Measurements from ENCODE around the gene ROPN1. TPM values are rescaled to one million over a fixed set of nuclear protein-coding genes. Genes with fewer than 3 reads are reported as not detected.
"Not testable (repeated sequence)": the region's sequence is repeated elsewhere in the genome, so short reads cannot be mapped to it uniquely, and the experiment has no call there.

The ROPN1 gene
- total and polyA plus RNA-seq, 2 experiments from 2014 or later = 0.11 TPM; not detected in 1

GRCh38 chr3:123984350-123984749 lies 7.6 kb downstream of the ROPN1 start:
- H4K20me1 ChIP-seq (replicated peaks; ENCODE audit: insufficient read depth) = no peaks in the 10 kb centered on the region
- H3K27me3 ChIP-seq (ENCODE audit: insufficient read depth) = peaks cover 13% of the 10 kb centered on the region
- TF ChIP-seq ZNF331 (CRISPR knock-in tag; IDR thresholded peaks at IDR 0.05; ENCODE audit: low read depth) (no peak), EZH2 (IDR thresholded peaks at IDR 0.05; ENCODE audit: low read depth, unreplicated experiment) (no peak), ETS1 (IDR thresholded peaks at IDR 0.05) (no peak)
- no peaks in the 10 kb centered on the region; the same call in 1 of the 2 replicates for H3K4me1 ChIP-seq (ENCODE audit: insufficient read depth)
- H2AFZ ChIP-seq = 0 out of 2 replicates have a peak overlapping the region, but pooled peaks have one; percentile 54
- no peak for ATAC-seq
- H3K4me2 ChIP-seq = no peak overlapping the region
- H3K9me3 Mint-ChIP-seq = no peaks in the 10 kb centered on the region
- no peak for DNase-seq (ENCODE audit: low spot score)
- H3K27me3 Mint-ChIP-seq (ENCODE audit: insufficient read depth, low read depth, poor library complexity) = peaks cover 2% of the 10 kb centered on the region
- no peaks in the 10 kb centered on the region for H3K79me2 ChIP-seq (replicated peaks; ENCODE audit: insufficient read depth)
- H3K4me3 Mint-ChIP-seq = no peak overlapping the region
- H3K4me3 ChIP-seq = no peak overlapping the region
- H3K4me1 Mint-ChIP-seq = peaks cover 2% of the 10 kb centered on the region; the same call in 1 of the 3 replicates
- no peaks in the 10 kb centered on the region for H3K9me2 ChIP-seq (ENCODE audit: insufficient read depth)
- H3K27ac Mint-ChIP-seq = no peak overlapping the region
- H3F3A ChIP-seq (replicated peaks; ENCODE audit: low read depth) = no peaks in the 10 kb centered on the region
- H3K36me3 Mint-ChIP-seq (ENCODE audit: low read depth) = no peaks in the 10 kb centered on the region
- H3K36me3 ChIP-seq (ENCODE audit: insufficient read depth) = no peaks in the 10 kb centered on the region
- no peak overlapping the region for H3K27ac ChIP-seq (ENCODE audit: low read depth)

GRCh38 chr3:123981317-123981716 lies 10.6 kb downstream of the ROPN1 start:
- not testable (repeated sequence) for H3K4me1 Mint-ChIP-seq; H3K4me3 Mint-ChIP-seq; H3K27me3 ChIP-seq (ENCODE audit: insufficient read depth); H3K9me3 Mint-ChIP-seq; H3K27me3 Mint-ChIP-seq (ENCODE audit: insufficient read depth, low read depth, poor library complexity); H4K20me1 ChIP-seq (replicated peaks; ENCODE audit: insufficient read depth); H3K4me1 ChIP-seq (ENCODE audit: insufficient read depth); H3K4me3 ChIP-seq; H3K27ac Mint-ChIP-seq; H3K27ac ChIP-seq (ENCODE audit: low read depth); H3K36me3 ChIP-seq (ENCODE audit: insufficient read depth); H3K9me2 ChIP-seq (ENCODE audit: insufficient read depth); H3F3A ChIP-seq (replicated peaks; ENCODE audit: low read depth); H3K79me2 ChIP-seq (replicated peaks; ENCODE audit: insufficient read depth); H3K36me3 Mint-ChIP-seq (ENCODE audit: low read depth)
- H3K4me2 ChIP-seq = 0 out of 2 replicates have a peak overlapping the region, but pooled peaks have one; percentile 1
- peak; percentile 35 for DNase-seq (ENCODE audit: low spot score)
- ATAC-seq = peak; percentile 72
- 0 out of 2 replicates have a peak overlapping the region, but pooled peaks have one; percentile 14 for H2AFZ ChIP-seq

GRCh38 chr3:123980539-123980938 lies 11.4 kb downstream of the ROPN1 start:
- Histone ChIP-seq H3K4me2 (peak overlapping the region; percentile 89), H2AFZ (peak overlapping the region; percentile 93)
- H3K27me3 Mint-ChIP-seq (ENCODE audit: insufficient read depth, low read depth, poor library complexity) = peaks cover 2% of the 10 kb centered on the region
- TF ChIP-seq JUNB (IDR thresholded peaks at IDR 0.05; ENCODE audit: unreplicated experiment) (no peak), ETS1 (IDR thresholded peaks at IDR 0.05) (no peak), EZH2phosphoT487 (IDR thresholded peaks at IDR 0.05; ENCODE audit: unreplicated experiment) (no peak), EZH2 (IDR thresholded peaks at IDR 0.05; ENCODE audit: low read depth, unreplicated experiment) (no peak), ZNF331 (CRISPR knock-in tag; IDR thresholded peaks at IDR 0.05; ENCODE audit: low read depth) (no peak), ZNF114 (CRISPR knock-in tag; IDR thresholded peaks at IDR 0.05) (no peak), NANOG (IDR thresholded peaks at IDR 0.05; ENCODE audit: borderline replicate concordance) (no peak), CREB1 (CRISPR knock-in tag; IDR thresholded peaks at IDR 0.05; ENCODE audit: low read depth) (no peak), STAT1 (IDR thresholded peaks at IDR 0.05; ENCODE audit: unreplicated experiment) (no peak), CTCF (conservative IDR thresholded peaks at IDR 0.05; ENCODE audit: low read depth in 2 of 2) (no peak), REST (IDR thresholded peaks at IDR 0.05; ENCODE audit: unreplicated experiment) (no peak)

More at GRCh38 chr3:123980539-123980938, 11.4 kb downstream of the ROPN1 start:
- ATAC-seq = no peak
- peaks cover 2% of the 10 kb centered on the region; the same call in 1 of the 3 replicates for H3K4me1 Mint-ChIP-seq
- Histone ChIP-seq H3K27ac (ENCODE audit: low read depth) (no peak overlapping the region), H4K20me1 (replicated peaks; ENCODE audit: insufficient read depth) (no peaks in the 10 kb centered on the region), H3K36me3 (ENCODE audit: insufficient read depth) (no peaks in the 10 kb centered on the region), H3K4me1 (ENCODE audit: insufficient read depth) (no peaks in the 10 kb centered on the region; the same call in 1 of the 2 replicates), H3K27me3 (ENCODE audit: insufficient read depth) (no peaks in the 10 kb centered on the region), H3K79me2 (replicated peaks; ENCODE audit: insufficient read depth) (no peaks in the 10 kb centered on the region), H3F3A (replicated peaks; ENCODE audit: low read depth) (no peaks in the 10 kb centered on the region), H3K9me2 (ENCODE audit: insufficient read depth) (no peaks in the 10 kb centered on the region), H3K4me3 (peak overlapping the region; percentile 68)
- no peaks in the 10 kb centered on the region for H3K36me3 Mint-ChIP-seq (ENCODE audit: low read depth)
- no peaks in the 10 kb centered on the region for H3K9me3 Mint-ChIP-seq
- no peak overlapping the region for H3K27ac Mint-ChIP-seq
- H3K4me3 Mint-ChIP-seq = peak overlapping the region; percentile 70
- DNase-seq (ENCODE audit: low spot score) = no peak

Measured in GM23338 (cell line).